Aorta (tissue), 5 donors: Measurements from ENCODE around the gene TMPRSS15. TPM values are rescaled to one million over a fixed set of nuclear protein-coding genes. Genes with fewer than 3 reads are reported as not detected.
"Not testable (repeated sequence)": the region's sequence is repeated elsewhere in the genome, so short reads cannot be mapped to it uniquely, and the experiment has no call there.

Experiments used
- ATAC-seq: fragments of 200-7000 bp; cut with Tn5 transposase; one replicate; pipeline ENCODE4 v1.9.1; 2022; ENCODE audit warnings: moderate library complexity; ENCODE audit not compliant: low FRiP score
- DNase-seq, 2 donors: peaks; one replicate each; pipeline ENCODE4 v3.0.0-alpha.2; 2020
- H3K27ac ChIP-seq, 2 donors: one replicate each; pipeline ENCODE4 v1.5.1; 2013; ENCODE audit warnings: low read length in 2 of 2, mild to moderate bottlenecking in 2 of 2, moderate library complexity in 2 of 2, control low read depth in 1 of 2, inconsistent platforms in 1 of 2, low read depth in 1 of 2
- H3K27me3 ChIP-seq, 2 donors: one replicate each; pipeline ENCODE4 v1.6.1; 2013; ENCODE audit warnings: control low read depth in 1 of 2, low read length in 1 of 2, mild to moderate bottlenecking in 1 of 2, moderate library complexity in 1 of 2; ENCODE audit not compliant: insufficient read depth in 2 of 2, control insufficient read depth in 1 of 2
- H3K36me3 ChIP-seq, 2 donors: one replicate each; pipeline ENCODE4 v1.6.1; 2013; ENCODE audit warnings: control low read depth in 1 of 2, low read length in 1 of 2, mild to moderate bottlenecking in 1 of 2; ENCODE audit not compliant: insufficient read depth in 2 of 2, control insufficient read depth in 1 of 2
- H3K4me1 ChIP-seq, 2 donors: one replicate each; pipeline ENCODE4 v1.6.1; 2013; ENCODE audit warnings: low read length in 2 of 2, control low read depth in 1 of 2, mild to moderate bottlenecking in 1 of 2, moderate library complexity in 1 of 2; ENCODE audit not compliant: insufficient read depth in 2 of 2, control insufficient read depth in 1 of 2
- H3K4me3 ChIP-seq, 2 donors: one replicate each; pipeline ENCODE4 v1.5.1; 2013; ENCODE audit warnings: low read length in 2 of 2, control low read depth in 1 of 2, mild to moderate bottlenecking in 1 of 2
- H3K9me3 ChIP-seq: one replicate; pipeline ENCODE4 v1.6.1; 2013; ENCODE audit warnings: mild to moderate bottlenecking, low read length; ENCODE audit not compliant: control insufficient read depth
- WGBS, 2 donors: extraction: QIAGEN DNeasy Blood & Tissue Kit; methylation state at CpG; one replicate each; pipeline ENCODE4 v1.1.7; 2013; 5-methylcytosine and 5-hydroxymethylcytosine counted together
- intact Hi-C, 2 donors: fragments of 100-400 bp; cut with DNase I; formaldehyde crosslinking; loops; one replicate each; pipeline versions ENCODE4 v1.14.2 to v1.15.0; 2022
- polyA plus RNA-seq, 2 donors: library from polyadenylated mRNA; stranded (reverse); fragments of 200-250 nt; gene quantifications; one replicate each; pipeline ENCODE4 v1.2.3, GENCODE V29; 2013
- total RNA-seq, 2 donors: library from RNA; stranded (reverse); fragmentation: NEBNext Ultra II Directional; extraction: Animal tissue kit (Norgen Biotek cat#: 25700); gene quantifications; one replicate each; pipeline ENCODE4 v1.2.1, GENCODE V29; 2021
- donor health status: healthy with polysubstance abuse.
- donor health status: Bipolar disorder and iron deficiency.
- donor health status: DM: no; HTN: no; CAD: no.
- donor health status: DM: no; HTN: no; CAD: no.
- donor health status: DM: yes; HTN: yes; CAD: no.

The TMPRSS15 gene
- total and polyA plus RNA-seq, 4 donors, result 3.9 TPM; not detected in 3

DNA sequence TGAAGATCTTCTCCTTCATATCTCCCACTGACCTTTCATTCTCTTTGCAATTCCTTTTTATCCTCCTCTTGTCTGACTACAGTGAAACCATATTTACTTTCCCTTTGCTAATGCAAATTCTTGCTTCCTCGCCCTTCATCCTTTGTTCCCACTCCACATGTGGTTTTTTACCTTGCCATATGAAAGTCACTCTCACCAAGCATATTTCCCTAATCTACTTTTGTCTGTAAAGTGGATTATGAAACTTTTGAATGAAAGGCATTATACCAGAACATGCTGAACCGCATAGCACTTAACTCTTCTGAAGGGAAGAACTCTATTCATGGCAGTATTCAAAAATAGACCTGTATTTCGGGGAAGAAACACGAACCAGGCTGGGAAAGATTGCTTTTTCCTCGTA is 8.0 kb upstream of the TMPRSS15 start:
- H3K27me3 ChIP-seq, result no peaks in the 10 kb centered on the region
- ATAC-seq (no peak), DNase-seq (no peak)
- WGBS, 2 donors, result 15 to 21% methylated on average over 5 of the region's 5 CpGs
- no peaks in the 10 kb centered on the region for H3K36me3 ChIP-seq
- H3K4me1 ChIP-seq, result no peaks in the 10 kb centered on the region
- H3K9me3 ChIP-seq, result no peaks in the 10 kb centered on the region
- intact Hi-C loops, result no loop called here
- no peak overlapping the region for H3K27ac ChIP-seq
- H3K4me3 ChIP-seq, result no peak overlapping the region

DNA sequence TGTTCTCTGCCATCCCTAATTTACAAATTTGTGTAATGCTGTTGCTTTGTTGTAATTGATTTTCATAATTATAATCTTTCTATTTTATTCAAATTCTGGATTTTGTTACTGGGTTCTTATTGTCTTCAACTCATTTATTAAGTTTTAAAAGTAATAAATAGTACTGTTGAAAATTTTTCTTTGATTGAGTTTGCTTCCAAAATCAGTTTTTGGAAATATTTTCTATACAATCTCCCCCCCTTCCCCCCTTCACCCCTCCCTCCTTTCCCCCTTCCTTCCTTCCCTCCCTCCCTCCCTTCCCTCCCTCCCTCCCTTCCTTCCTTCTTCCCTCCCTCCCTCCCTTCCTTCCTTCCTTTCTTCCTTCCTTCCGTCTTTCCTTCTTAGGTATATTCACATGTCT is 6.0 kb upstream of the TMPRSS15 start:
- Histone ChIP-seq H3K9me3 (no peaks in the 10 kb centered on the region), H3K27ac (no peak overlapping the region), H3K36me3 (no peaks in the 10 kb centered on the region), H3K27me3 (no peaks in the 10 kb centered on the region), H3K4me3 (no peak overlapping the region), H3K4me1 (no peaks in the 10 kb centered on the region)
- intact Hi-C loops, result no loop called here
- ATAC-seq (no peak), DNase-seq (no peak)
- WGBS, 2 donors, result 85% methylated on average over 1 of the region's 1 CpG; no CpG with 5 or more reads in 1 of the 2 donors

DNA sequence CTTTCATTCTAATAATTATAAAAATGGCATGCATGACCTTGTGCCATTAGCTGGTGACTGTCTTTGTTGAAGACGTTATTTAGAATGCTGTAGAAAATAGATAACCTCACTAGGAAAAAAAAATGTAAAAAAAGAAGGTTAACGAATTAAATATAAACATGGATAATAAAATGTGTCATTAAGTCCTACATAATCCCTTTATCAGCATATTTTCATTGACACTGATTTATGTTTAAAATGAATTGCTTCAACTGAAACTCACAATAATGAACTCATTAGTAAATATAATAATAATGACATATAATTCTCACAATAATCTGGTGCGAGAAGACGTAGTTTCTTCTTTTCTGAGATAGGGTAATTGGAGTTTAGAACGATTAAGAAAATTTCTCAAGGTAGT is 4.7 kb downstream of the TMPRSS15 start:
- no peaks in the 10 kb centered on the region for H3K4me1 ChIP-seq
- intact Hi-C loops, result no loop called here

DNA sequence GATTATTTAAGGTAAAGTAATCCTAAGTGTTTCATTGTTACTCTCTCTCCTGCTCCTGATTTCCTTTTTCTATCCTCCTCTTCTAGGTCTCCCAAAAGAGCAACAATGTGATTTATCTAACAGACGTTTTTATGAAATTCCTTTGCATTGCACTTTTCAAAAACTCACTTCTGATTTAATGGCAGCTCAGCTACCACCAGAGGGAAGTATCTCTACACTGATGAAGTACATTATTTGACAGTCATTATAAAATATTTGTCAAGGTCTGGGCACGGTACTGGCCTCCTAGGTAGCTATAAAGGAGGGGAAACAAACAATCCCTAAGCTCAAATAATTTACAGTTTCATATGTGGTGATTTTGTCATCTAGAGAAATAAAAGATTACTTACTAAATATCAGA is 15.6 kb downstream of the TMPRSS15 start:
- Histone ChIP-seq H3K27me3 (no peaks in the 10 kb centered on the region), H3K9me3 (no peaks in the 10 kb centered on the region), H3K36me3 (no peaks in the 10 kb centered on the region), H3K4me3 (no peak overlapping the region), H3K27ac (no peak overlapping the region), H3K4me1 (no peaks in the 10 kb centered on the region)
- intact Hi-C loops, result no loop called here
- ATAC-seq (no peak), DNase-seq (no peak)
- 13 to 18% methylated on average over 2 of the region's 2 CpGs for WGBS, 2 donors

More for the DNA sequence above, 4.7 kb downstream of the TMPRSS15 start:
- Histone ChIP-seq H3K36me3 (no peaks in the 10 kb centered on the region), H3K27me3 (no peaks in the 10 kb centered on the region), H3K4me3 (no peak overlapping the region), H3K27ac (no peak overlapping the region), H3K9me3 (no peaks in the 10 kb centered on the region)
- DNase-seq, result no peak
- ATAC-seq, result no peak
- 76 to 82% methylated on average over 5 of the region's 5 CpGs for WGBS, 2 donors

DNA sequence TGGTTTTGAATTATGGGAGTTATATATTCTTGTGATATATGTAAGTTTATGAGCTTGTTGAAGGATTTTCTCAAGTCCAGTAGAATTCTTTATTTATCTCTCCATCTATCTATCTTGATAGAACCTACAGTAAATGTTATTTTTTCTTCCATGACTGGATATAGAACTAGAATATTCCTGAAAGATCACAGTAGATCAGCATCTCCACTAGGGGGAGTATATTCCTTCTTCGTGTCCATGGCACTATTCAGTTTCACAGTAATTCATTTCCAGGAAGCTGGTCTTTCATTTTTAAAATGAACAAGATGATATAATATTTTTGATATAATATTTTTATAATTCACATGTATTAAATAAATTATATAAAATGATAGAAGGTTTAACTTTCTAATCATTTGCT is 18.8 kb downstream of the TMPRSS15 start:
- ATAC-seq, result no peak
- no peaks in the 10 kb centered on the region for H3K4me1 ChIP-seq
- no peaks in the 10 kb centered on the region for H3K9me3 ChIP-seq
- no peak for DNase-seq
- intact Hi-C loops, result no loop called here
- no peaks in the 10 kb centered on the region for H3K36me3 ChIP-seq
- no peaks in the 10 kb centered on the region for H3K27me3 ChIP-seq
- H3K4me3 ChIP-seq, result no peak overlapping the region
- H3K27ac ChIP-seq, result no peak overlapping the region
- WGBS, 2 donors, result 29 to 49% methylated on average over 1 of the region's 1 CpG

DNA sequence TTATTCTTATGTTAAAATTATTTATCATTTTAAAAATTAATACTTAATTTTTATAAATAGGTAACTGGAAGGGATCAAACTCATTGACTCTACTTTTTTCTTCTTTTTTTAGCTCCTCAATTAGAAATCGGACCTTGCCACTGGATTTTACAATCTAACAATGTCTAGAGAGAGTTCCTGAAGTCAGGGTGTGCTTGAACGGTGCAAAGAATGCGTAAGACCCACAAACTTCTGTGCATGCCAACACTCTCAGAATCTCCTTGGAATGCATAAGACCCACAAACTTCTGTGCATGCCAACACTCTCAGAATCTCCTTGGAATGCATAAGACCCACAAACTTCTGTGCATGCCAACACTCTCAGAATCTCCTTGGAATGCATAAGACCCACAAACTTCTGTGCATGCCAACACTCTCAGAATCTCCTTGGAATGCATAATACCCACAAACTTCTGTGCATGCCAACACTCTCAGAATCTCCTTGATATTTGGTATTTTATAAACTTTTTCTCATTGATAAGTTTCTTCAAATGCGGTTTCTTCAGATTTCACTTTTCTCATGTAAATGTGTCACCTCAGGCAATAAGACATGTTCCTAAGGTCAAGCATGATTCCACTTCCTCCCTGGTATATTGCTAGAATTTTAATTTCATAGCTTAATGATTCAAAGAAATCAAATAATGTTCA is 20.5 kb downstream of the TMPRSS15 start:
- H3K9me3 ChIP-seq, H3K4me1 ChIP-seq, H3K36me3 ChIP-seq, H3K27me3 ChIP-seq, DNase-seq, ATAC-seq, H3K4me3 ChIP-seq, intact Hi-C loops, H3K27ac ChIP-seq: not testable (repeated sequence)
- 14 to 17% methylated on average over 4 of the region's 4 CpGs for WGBS, 2 donors

DNA sequence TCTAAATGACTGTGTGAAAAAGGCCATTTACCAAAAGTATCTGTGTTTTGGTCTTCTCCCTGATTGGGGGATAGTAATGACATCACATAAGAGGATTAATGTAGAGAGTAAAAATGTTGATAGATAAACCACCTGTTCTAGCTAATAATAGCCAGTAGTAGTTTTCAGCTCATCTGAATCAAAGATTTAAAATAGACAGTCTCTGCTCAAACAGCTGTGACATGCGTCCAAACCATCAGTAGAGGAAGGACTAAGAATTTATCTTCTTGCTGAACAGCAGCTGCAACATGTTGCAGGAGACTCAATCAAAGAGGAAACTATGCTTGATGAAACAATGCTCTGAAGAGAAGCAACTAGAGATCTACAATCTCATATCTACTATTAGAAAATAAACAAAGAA is 21.4 kb downstream of the TMPRSS15 start:
- no peaks in the 10 kb centered on the region for H3K4me1 ChIP-seq
- ATAC-seq (no peak), DNase-seq (no peak)
- no peak overlapping the region for H3K27ac ChIP-seq
- no peaks in the 10 kb centered on the region for H3K27me3 ChIP-seq
- WGBS, 2 donors, result 0% methylated on average over 1 of the region's 1 CpG
- H3K4me3 ChIP-seq, result no peak overlapping the region
- intact Hi-C loops, result no loop called here
- H3K9me3 ChIP-seq, result no peaks in the 10 kb centered on the region
- no peaks in the 10 kb centered on the region for H3K36me3 ChIP-seq

DNA sequence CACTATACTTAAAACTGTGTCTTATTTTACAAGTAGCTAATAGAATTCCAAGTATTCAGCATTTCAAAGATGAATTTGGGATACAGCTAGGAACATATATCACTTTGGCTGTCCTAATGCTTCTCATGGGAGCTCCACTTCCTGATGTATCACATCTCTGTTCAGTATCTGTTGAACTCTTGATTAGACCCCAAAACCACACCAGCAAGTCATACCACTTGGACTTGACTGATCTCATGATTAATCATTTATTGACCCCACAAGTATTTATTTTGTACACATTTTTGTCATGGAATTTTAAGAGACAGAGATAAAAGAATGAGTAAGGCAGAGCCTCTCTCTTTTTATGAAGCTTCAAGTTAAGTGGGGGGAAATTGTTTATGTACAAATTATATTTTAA is 30.0 kb downstream of the TMPRSS15 start:
- Histone ChIP-seq H3K27me3 (no peaks in the 10 kb centered on the region), H3K4me1 (no peaks in the 10 kb centered on the region), H3K36me3 (no peaks in the 10 kb centered on the region), H3K27ac (no peak overlapping the region), H3K4me3 (no peak overlapping the region), H3K9me3 (no peaks in the 10 kb centered on the region)
- intact Hi-C loops, result no loop called here
- DNase-seq (no peak), ATAC-seq (no peak)

DNA sequence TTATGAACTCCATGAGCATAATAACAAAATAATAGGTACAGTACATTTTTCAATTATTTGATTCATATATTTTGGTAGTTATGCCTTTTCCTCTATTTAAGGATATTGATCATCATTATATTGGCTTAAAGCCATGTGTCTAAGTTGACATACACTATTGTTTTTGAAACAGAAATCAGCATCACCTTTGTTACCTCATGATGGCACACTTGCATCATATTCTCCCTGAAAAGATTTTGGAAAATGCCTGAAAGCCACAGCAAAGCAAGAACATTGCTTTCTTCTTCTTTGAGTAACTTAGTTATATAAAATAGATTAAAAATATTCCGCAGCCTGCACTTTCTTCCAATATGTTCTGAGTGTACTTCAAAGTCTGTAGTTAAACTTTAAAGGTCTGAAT is 33.3 kb downstream of the TMPRSS15 start:
- no peak overlapping the region for H3K27ac ChIP-seq
- H3K4me3 ChIP-seq, result no peak overlapping the region
- H3K27me3 ChIP-seq, result no peaks in the 10 kb centered on the region
- H3K4me1 ChIP-seq, result no peaks in the 10 kb centered on the region
- 77 to 78% methylated on average over 1 of the region's 1 CpG for WGBS, 2 donors
- no peak for ATAC-seq
- H3K36me3 ChIP-seq, result no peaks in the 10 kb centered on the region
- intact Hi-C loops, result no loop called here
- H3K9me3 ChIP-seq, result no peaks in the 10 kb centered on the region
- no peak for DNase-seq
